Mammary epithelial cell (primary cell): Measurements from ENCODE around the gene CAB39L.

ENCODE experiments used
- CTCF ChIP-seq, 2 donors: IDR thresholded peaks in 1 of 2; conservative IDR thresholded peaks in 1 of 2; 2 replicates each; pipeline ENCODE4 v1.5.1; 2011 to 2012; ENCODE audit warnings: inconsistent platforms in 2 of 2, low read length in 2 of 2, mild to moderate bottlenecking in 2 of 2, control low read depth in 1 of 2, low read depth in 1 of 2; ENCODE audit not compliant: insufficient read depth in 1 of 2; ENCODE audit errors: extremely low read depth in 1 of 2
- EZH2 ChIP-seq: IDR thresholded peaks from 2 replicates; pipeline ENCODE4 v1.6.1; 2012; ENCODE audit warnings: low read length, inconsistent platforms, borderline replicate concordance

- no peak for TF ChIP-seq CTCF (conservative IDR thresholded peaks at IDR 0.05 in 1 of 2, IDR thresholded peaks at IDR 0.05 in 1 of 2; ENCODE audit: extremely low read depth in 1 of 2, insufficient read depth in 1 of 2, low read depth in 1 of 2, low read length in 2 of 2)
- TF ChIP-seq EZH2: no peak
Observed at GRCh38 chr13:49459580-49459979, 15.7 kb upstream of the CAB39L start.
